ENCODE measurements around the gene DIP2C.

DNA sequence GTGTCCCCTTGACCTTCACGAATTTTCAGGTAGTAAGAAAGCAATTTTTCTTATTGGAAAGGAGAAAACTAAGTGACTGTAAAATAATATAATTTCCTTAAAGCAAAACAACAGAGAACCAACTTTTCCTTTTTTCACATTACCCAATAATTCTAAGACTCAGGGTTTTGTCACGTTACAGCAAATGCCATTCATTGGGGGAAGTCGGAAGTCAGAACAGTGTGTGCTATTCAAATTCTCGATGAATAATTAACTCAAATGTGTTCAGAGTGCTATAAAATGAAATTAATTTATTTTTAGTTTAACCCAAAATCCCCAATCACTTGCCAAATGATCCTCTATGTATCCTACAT lies 40.0 kb downstream of the DIP2C start:
- no peak for TF ChIP-seq EZH2 (IDR thresholded peaks at IDR 0.05; ENCODE audit: borderline replicate concordance, low read depth, low read length, severe bottlenecking)
- TF ChIP-seq, protein P1, sequence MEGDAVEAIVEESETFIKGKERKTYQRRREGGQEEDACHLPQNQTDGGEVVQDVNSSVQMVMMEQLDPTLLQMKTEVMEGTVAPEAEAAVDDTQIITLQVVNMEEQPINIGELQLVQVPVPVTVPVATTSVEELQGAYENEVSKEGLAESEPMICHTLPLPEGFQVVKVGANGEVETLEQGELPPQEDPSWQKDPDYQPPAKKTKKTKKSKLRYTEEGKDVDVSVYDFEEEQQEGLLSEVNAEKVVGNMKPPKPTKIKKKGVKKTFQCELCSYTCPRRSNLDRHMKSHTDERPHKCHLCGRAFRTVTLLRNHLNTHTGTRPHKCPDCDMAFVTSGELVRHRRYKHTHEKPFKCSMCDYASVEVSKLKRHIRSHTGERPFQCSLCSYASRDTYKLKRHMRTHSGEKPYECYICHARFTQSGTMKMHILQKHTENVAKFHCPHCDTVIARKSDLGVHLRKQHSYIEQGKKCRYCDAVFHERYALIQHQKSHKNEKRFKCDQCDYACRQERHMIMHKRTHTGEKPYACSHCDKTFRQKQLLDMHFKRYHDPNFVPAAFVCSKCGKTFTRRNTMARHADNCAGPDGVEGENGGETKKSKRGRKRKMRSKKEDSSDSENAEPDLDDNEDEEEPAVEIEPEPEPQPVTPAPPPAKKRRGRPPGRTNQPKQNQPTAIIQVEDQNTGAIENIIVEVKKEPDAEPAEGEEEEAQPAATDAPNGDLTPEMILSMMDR (IDR thresholded peaks at IDR 0.05; ENCODE audit: borderline replicate concordance, extremely low read depth, low read length, poor library complexity, severe bottlenecking): no peak

All from DND-41 (cell line).